Erythroblast (primary cell): Measurements from ENCODE around the gene CAB39L.

ENCODE experiments used
- GATA1 ChIP-seq: IDR thresholded peaks from 2 replicates; pipeline ENCODE4 v1.6.1; 2011; ENCODE audit warnings: low read depth, mild to moderate bottlenecking, control low read depth, low read length, moderate library complexity
- POLR2A ChIP-seq: IDR thresholded peaks from 2 replicates; pipeline ENCODE4 v1.6.1; 2011; ENCODE audit warnings: mild to moderate bottlenecking, low read length

DNA sequence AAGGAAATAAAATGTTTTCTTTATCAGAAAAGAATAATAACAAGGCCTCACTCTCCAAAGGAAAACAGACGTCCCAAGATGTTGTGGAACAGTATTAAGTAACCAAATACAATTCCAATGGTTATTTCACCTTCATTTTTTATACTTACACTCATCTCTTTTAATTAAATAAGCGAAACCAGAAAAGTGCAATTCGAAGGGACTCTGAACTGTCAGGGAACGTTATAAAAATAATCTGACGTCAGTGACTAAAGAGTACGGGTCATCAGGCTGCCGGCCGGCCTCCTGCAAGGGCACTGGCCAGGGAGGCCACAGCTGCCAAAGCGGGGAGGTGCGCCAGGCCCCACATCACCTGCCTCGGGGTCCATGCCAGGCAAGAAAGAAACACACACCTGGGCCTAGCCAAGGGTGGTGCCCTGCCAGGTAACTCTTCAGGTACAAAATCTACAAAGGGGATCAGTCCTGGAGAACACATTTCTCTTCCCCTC, 134.9 kb downstream of the CAB39L start:
- TF ChIP-seq POLR2A (no peak), GATA1 (no peak)
